Neural crest cell (in vitro differentiated cells): ENCODE measurements around the gene GOT1. TPM values are rescaled to one million over a fixed set of nuclear protein-coding genes. Genes with fewer than 3 reads are reported as not detected.

ENCODE experiments used
- DNase-seq: peaks from one replicate; pipeline ENCODE4 v3.0.0; 2021; ENCODE audit warnings: low read depth, mixed read lengths, low spot score
- H3K27ac Mint-ChIP-seq: one replicate; pipeline ENCODE4 v1.8.0; 2021; ENCODE audit warnings: mild to moderate bottlenecking, mixed read lengths; ENCODE audit not compliant: unreplicated experiment
- H3K27me3 Mint-ChIP-seq: 2 replicates; pipeline ENCODE4 v1.8.0; 2021; ENCODE audit warnings: low read depth, mild to moderate bottlenecking, mixed read lengths
- H3K36me3 Mint-ChIP-seq: 2 replicates; pipeline ENCODE4 v1.8.0; 2021; ENCODE audit warnings: low read depth, mild to moderate bottlenecking, mixed read lengths
- H3K4me1 Mint-ChIP-seq: 2 replicates; pipeline ENCODE4 v1.8.0; 2021; ENCODE audit warnings: mixed read lengths
- H3K4me3 Mint-ChIP-seq: one replicate; pipeline ENCODE4 v1.8.0; 2021; ENCODE audit warnings: mild to moderate bottlenecking, mixed read lengths
- H3K9me3 Mint-ChIP-seq: 2 replicates; pipeline ENCODE4 v1.8.0; 2021; ENCODE audit warnings: mixed read lengths
- CTCF ChIP-seq: fragments of 200-600 bp; sonication (generic); conservative IDR thresholded peaks from 2 replicates; pipeline ENCODE4 v1.5.0; 2021; ENCODE audit warnings: antibody characterized with exemption, mild to moderate bottlenecking
- total RNA-seq: library from RNA; stranded (reverse); gene quantifications from 2 replicates; pipeline ENCODE4 v1.2.1, GENCODE V29; 2021

Gene GOT1
- total RNA-seq, 1 donor from 2014 or later: 30.8 TPM

- no peak for DNase-seq
- H3K27ac Mint-ChIP-seq: no peak overlapping the region
- no peaks in the 10 kb centered on the region for H3K9me3 Mint-ChIP-seq
- H3K4me3 Mint-ChIP-seq: no peak overlapping the region
- no peak for TF ChIP-seq CTCF
- H3K36me3 Mint-ChIP-seq: no peaks in the 10 kb centered on the region
- no peaks in the 10 kb centered on the region for H3K4me1 Mint-ChIP-seq
- H3K27me3 Mint-ChIP-seq: peaks cover 92% of the 10 kb centered on the region
Observed at GRCh38 chr10:99451981-99452380, 21.6 kb upstream of the GOT1 start.

GRCh38 chr10:99451499-99451788 lies 21.0 kb upstream of the GOT1 start:
- no peaks in the 10 kb centered on the region for H3K36me3 Mint-ChIP-seq
- TF ChIP-seq CTCF: no peak
- DNase-seq: no peak
- H3K9me3 Mint-ChIP-seq: no peaks in the 10 kb centered on the region
- peaks cover 94% of the 10 kb centered on the region for H3K27me3 Mint-ChIP-seq
- no peaks in the 10 kb centered on the region for H3K4me1 Mint-ChIP-seq
- H3K4me3 Mint-ChIP-seq: no peak overlapping the region
- H3K27ac Mint-ChIP-seq: no peak overlapping the region

GRCh38 chr10:99450624-99451498 lies 20.4 kb upstream of the GOT1 start:
- TF ChIP-seq CTCF: no peak
- H3K27ac Mint-ChIP-seq: no peak overlapping the region
- no peaks in the 10 kb centered on the region for H3K9me3 Mint-ChIP-seq
- peaks cover 88% of the 10 kb centered on the region for H3K27me3 Mint-ChIP-seq
- H3K4me1 Mint-ChIP-seq: no peaks in the 10 kb centered on the region
- no peak for DNase-seq
- H3K36me3 Mint-ChIP-seq: no peaks in the 10 kb centered on the region
- H3K4me3 Mint-ChIP-seq: no peak overlapping the region

- no peaks in the 10 kb centered on the region for H3K36me3 Mint-ChIP-seq
- H3K27me3 Mint-ChIP-seq: peaks cover 86% of the 10 kb centered on the region
- no peak for DNase-seq
- H3K4me1 Mint-ChIP-seq: no peaks in the 10 kb centered on the region
- TF ChIP-seq CTCF: no peak
- H3K9me3 Mint-ChIP-seq: no peaks in the 10 kb centered on the region
- no peak overlapping the region for H3K4me3 Mint-ChIP-seq
- H3K27ac Mint-ChIP-seq: no peak overlapping the region
Observed at GRCh38 chr10:99450156-99450555, 19.7 kb upstream of the GOT1 start.

GRCh38 chr10:99449023-99449422 lies 18.6 kb upstream of the GOT1 start:
- Mint-ChIP-seq H3K9me3 (no peaks in the 10 kb centered on the region), H3K4me1 (no peaks in the 10 kb centered on the region), H3K27me3 (peaks cover 87% of the 10 kb centered on the region), H3K27ac (no peak overlapping the region), H3K4me3 (no peak overlapping the region), H3K36me3 (no peaks in the 10 kb centered on the region)
- no peak for DNase-seq
- no peak for TF ChIP-seq CTCF
